ENCODE data around the gene MBNL3. TPM values are rescaled to one million over a fixed set of nuclear protein-coding genes. Genes with fewer than 3 reads are reported as not detected.

The MBNL3 gene
- total RNA-seq, 1 donor from 2014 or later, result 8.2 TPM

- no peaks in the 10 kb centered on the region for H3K27me3 Mint-ChIP-seq
- H3K4me3 Mint-ChIP-seq (ENCODE audit: low read depth), result no peak overlapping the region
- H3K27ac Mint-ChIP-seq, result no peak overlapping the region
These were observed 121.5 kb downstream of the MBNL3 start for GRCh38 chrX:132367314-132367713.

GRCh38 chrX:132365490-132365889 is 123.3 kb downstream of the MBNL3 start:
- Mint-ChIP-seq H3K9me3 (ENCODE audit: low read depth) (no peaks in the 10 kb centered on the region), H3K4me3 (ENCODE audit: low read depth) (no peak overlapping the region), H3K27me3 (no peaks in the 10 kb centered on the region), H3K36me3 (ENCODE audit: insufficient read depth) (no peaks in the 10 kb centered on the region), H3K4me1 (ENCODE audit: low read depth) (peaks cover 19% of the 10 kb centered on the region), H3K27ac (no peak overlapping the region)
- no peak for DNase-seq (ENCODE audit: low spot score, unreplicated experiment)
- no peak for TF ChIP-seq CTCF (IDR thresholded peaks at IDR 0.05; ENCODE audit: unreplicated experiment)

More at GRCh38 chrX:132367314-132367713, 121.5 kb downstream of the MBNL3 start:
- no peak for TF ChIP-seq CTCF (IDR thresholded peaks at IDR 0.05; ENCODE audit: unreplicated experiment)
- Mint-ChIP-seq H3K4me1 (ENCODE audit: low read depth) (peaks cover 20% of the 10 kb centered on the region), H3K36me3 (ENCODE audit: insufficient read depth) (no peaks in the 10 kb centered on the region), H3K9me3 (ENCODE audit: low read depth) (no peaks in the 10 kb centered on the region)
- DNase-seq (ENCODE audit: low spot score, unreplicated experiment), result no peak

GRCh38 chrX:132364313-132364712 is 124.5 kb downstream of the MBNL3 start:
- H3K36me3 Mint-ChIP-seq (ENCODE audit: insufficient read depth), result no peaks in the 10 kb centered on the region
- no peaks in the 10 kb centered on the region for H3K9me3 Mint-ChIP-seq (ENCODE audit: low read depth)
- H3K27ac Mint-ChIP-seq, result no peak overlapping the region
- peaks cover 12% of the 10 kb centered on the region for H3K4me1 Mint-ChIP-seq (ENCODE audit: low read depth)
- no peak for TF ChIP-seq CTCF (IDR thresholded peaks at IDR 0.05; ENCODE audit: unreplicated experiment)
- DNase-seq (ENCODE audit: low spot score, unreplicated experiment), result no peak
- no peak overlapping the region for H3K4me3 Mint-ChIP-seq (ENCODE audit: low read depth)
- no peaks in the 10 kb centered on the region for H3K27me3 Mint-ChIP-seq

- H3K4me3 Mint-ChIP-seq (ENCODE audit: low read depth), result no peak overlapping the region
- no peak overlapping the region for H3K27ac Mint-ChIP-seq
- no peaks in the 10 kb centered on the region for H3K36me3 Mint-ChIP-seq (ENCODE audit: insufficient read depth)
- no peaks in the 10 kb centered on the region for H3K9me3 Mint-ChIP-seq (ENCODE audit: low read depth)
- no peak for TF ChIP-seq CTCF (IDR thresholded peaks at IDR 0.05; ENCODE audit: unreplicated experiment)
- no peak for DNase-seq (ENCODE audit: low spot score, unreplicated experiment)
- no peaks in the 10 kb centered on the region for H3K27me3 Mint-ChIP-seq
- H3K4me1 Mint-ChIP-seq (ENCODE audit: low read depth), result no peaks in the 10 kb centered on the region
These were observed 135.4 kb downstream of the MBNL3 start for GRCh38 chrX:132353430-132353829.

- no peak for DNase-seq (ENCODE audit: low spot score, unreplicated experiment)
- H3K27me3 Mint-ChIP-seq, result no peaks in the 10 kb centered on the region
- peaks cover 5% of the 10 kb centered on the region for H3K36me3 Mint-ChIP-seq (ENCODE audit: insufficient read depth)
These were observed 152.7 kb downstream of the MBNL3 start for GRCh38 chrX:132336172-132336571.

More at GRCh38 chrX:132336172-132336571, 152.7 kb downstream of the MBNL3 start:
- Mint-ChIP-seq H3K9me3 (ENCODE audit: low read depth) (peaks cover 8% of the 10 kb centered on the region), H3K4me3 (ENCODE audit: low read depth) (no peak overlapping the region), H3K27ac (no peak overlapping the region), H3K4me1 (ENCODE audit: low read depth) (no peaks in the 10 kb centered on the region)
- TF ChIP-seq CTCF (IDR thresholded peaks at IDR 0.05; ENCODE audit: unreplicated experiment), result no peak
